CD4-positive, alpha-beta T cell (primary cell): ENCODE data around the gene ZNF423. TPM values are rescaled to one million over a fixed set of nuclear protein-coding genes. Genes with fewer than 3 reads are reported as not detected.
A peak's percentile ranks its signal among the peaks of the same experiment; 100 is the strongest.

ENCODE experiments used
- ATAC-seq: fragments of 200-7000 bp; cut with Tn5 transposase; one replicate; pipeline ENCODE4 v1.10.0; 2022; ENCODE audit warnings: mild to moderate bottlenecking; ENCODE audit not compliant: poor library complexity
- CTCF ChIA-PET: fragments of 350-600 bp; sonication (Branson Sonifier 250); formaldehyde crosslinking; loops from one replicate; lab custom pipeline; 2021; ENCODE audit warnings: antibody characterized with exemption, inconsistent platforms; lab: Charles Lee
- POLR2A ChIA-PET: fragments of 350-600 bp; sonication (Branson Sonifier 250); formaldehyde crosslinking; loops from one replicate; lab custom pipeline; 2021; ENCODE audit warnings: antibody characterized with exemption, inconsistent platforms; lab: Charles Lee
- DNase-seq, 14 experiments: peaks; one replicate each; pipeline ENCODE4 v3.0.0-alpha.2; 2013 to 2020; ENCODE audit warnings: mixed read lengths in 2 of 14
- H3K27ac ChIP-seq, 2 donors: one replicate each; pipeline versions ENCODE4 v1.5.1 to v1.7.0; 2013; ENCODE audit warnings: low read length in 2 of 2, low read depth in 1 of 2, mild to moderate bottlenecking in 1 of 2
- H3K27me3 ChIP-seq, 2 experiments: 1 replicate in 1 of 2; 2 replicates in 1 of 2; pipeline versions ENCODE4 v1.6.1 to v1.7.0; 2013; ENCODE audit warnings: low read length in 2 of 2, control low read depth in 1 of 2, mild to moderate bottlenecking in 1 of 2, moderate library complexity in 1 of 2; ENCODE audit not compliant: insufficient read depth in 2 of 2, control insufficient read depth in 1 of 2
- H3K36me3 ChIP-seq: one replicate; pipeline ENCODE4 v1.6.1; 2013; ENCODE audit warnings: low read length, control low read depth; ENCODE audit not compliant: insufficient read depth
- H3K4me1 ChIP-seq: one replicate; pipeline ENCODE4 v1.6.1; 2013; ENCODE audit warnings: low read length, control low read depth; ENCODE audit not compliant: insufficient read depth
- H3K4me3 ChIP-seq: one replicate; pipeline ENCODE4 v1.5.1; 2013; ENCODE audit warnings: mild to moderate bottlenecking, low read length, moderate library complexity
- H3K9me3 ChIP-seq, 2 experiments: 1 replicate in 1 of 2; 2 replicates in 1 of 2; pipeline versions ENCODE4 v1.6.1 to v1.7.0; 2013; ENCODE audit warnings: low read length in 2 of 2, mild to moderate bottlenecking in 2 of 2, control low read depth in 1 of 2, moderate library complexity in 1 of 2; ENCODE audit not compliant: control insufficient read depth in 1 of 2, insufficient read depth in 1 of 2
- H3K27ac Mint-ChIP-seq: one replicate; pipeline ENCODE4 v1.8.0; 2020; ENCODE audit warnings: mixed read lengths
- H3K27me3 Mint-ChIP-seq: one replicate; pipeline ENCODE4 v1.8.0; 2021; ENCODE audit warnings: mixed read lengths
- H3K36me3 Mint-ChIP-seq: one replicate; pipeline ENCODE4 v1.8.0; 2021; ENCODE audit warnings: low read depth, mixed read lengths
- H3K4me1 Mint-ChIP-seq: one replicate; pipeline ENCODE4 v1.8.0; 2021; ENCODE audit warnings: low read depth, mixed read lengths
- H3K4me3 Mint-ChIP-seq: one replicate; pipeline ENCODE4 v1.8.0; 2020; ENCODE audit warnings: mild to moderate bottlenecking, mixed read lengths
- H3K9me3 Mint-ChIP-seq: one replicate; pipeline ENCODE4 v1.8.0; 2020; ENCODE audit warnings: mixed read lengths
- intact Hi-C, 2 experiments: fragments of 100-400 bp; cut with DNase I in 1 of 2; cut with micrococcal nuclease in 1 of 2; formaldehyde crosslinking; loops; one replicate each; pipeline versions ENCODE4 v1.15.1 to v1.9.0; 2023 to 2025; cut with DNase I, micrococcal nuclease
- total RNA-seq, 174 experiments: library from RNA in 2 of 174; stranded (reverse) in 2 of 174; gene quantifications; one replicate each; pipeline ENCODE4 v1.2.3 and lab custom pipeline; 2021 to 2026
- TF ChIP-seq, protein P1 (sequence below): fragments of 200-600 bp; IDR thresholded peaks from one replicate; pipeline ENCODE4 v1.8.0; 2022; ENCODE audit warnings: antibody characterized with exemption, mild to moderate bottlenecking

Gene ZNF423
- total RNA-seq, 2 experiments from 2014 or later = not detected

DNA sequence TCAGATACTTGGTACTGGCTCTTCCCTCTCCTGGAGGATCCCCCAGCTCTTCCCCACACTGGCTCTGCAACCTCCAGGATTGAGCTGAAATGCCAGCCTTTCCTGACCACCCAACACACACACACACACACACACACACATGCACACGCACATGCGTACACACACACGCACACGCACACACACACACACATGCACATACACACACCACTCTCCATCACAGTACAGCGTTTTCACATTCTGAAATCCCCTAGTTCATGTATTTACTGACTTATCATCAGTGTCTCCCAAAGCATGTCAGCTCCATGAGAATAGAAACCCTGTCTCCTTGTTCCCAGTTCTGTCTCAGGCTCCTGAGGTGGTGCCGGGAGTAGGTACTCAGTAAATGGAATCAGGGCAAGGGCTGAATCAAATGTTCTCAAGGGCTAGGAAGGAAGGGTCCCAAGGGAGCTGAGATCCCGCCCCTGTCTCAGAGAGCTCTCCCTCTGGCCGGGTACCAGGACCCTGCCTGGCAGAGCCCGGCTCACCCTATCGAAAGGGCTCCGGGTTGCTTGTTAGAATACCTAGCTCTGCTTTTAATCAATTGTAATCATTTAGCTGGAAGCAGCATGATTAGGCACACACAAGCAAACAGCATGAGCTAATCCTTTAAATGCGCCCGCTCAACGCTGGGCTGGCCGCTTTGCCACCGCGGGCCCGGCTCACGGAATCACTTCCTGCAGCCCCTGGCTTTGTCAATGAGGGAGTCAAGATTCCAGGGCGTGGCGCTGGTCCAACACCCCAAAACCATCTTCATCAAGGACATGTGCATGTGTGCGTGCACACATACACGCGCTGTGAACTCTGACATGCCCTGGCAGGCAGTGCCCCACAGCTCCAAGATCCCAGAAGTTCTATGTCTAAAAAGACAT is 341.6 kb downstream of the ZNF423 start:
- DNase-seq = no peak
- Histone ChIP-seq H3K9me3 (no peaks in the 10 kb centered on the region), H3K36me3 (no peaks in the 10 kb centered on the region), H3K4me3 (no peak overlapping the region), H3K27me3 (no peaks in the 10 kb centered on the region), H3K4me1 (no peaks in the 10 kb centered on the region), H3K27ac (no peak overlapping the region)
- POLR2A ChIA-PET = no interaction called here
- no peak for ATAC-seq
- intact Hi-C loops = no loop called here
- Mint-ChIP-seq H3K4me1 (no peaks in the 10 kb centered on the region), H3K4me3 (no peak overlapping the region), H3K36me3 (no peaks in the 10 kb centered on the region), H3K9me3 (no peaks in the 10 kb centered on the region), H3K27me3 (no peaks in the 10 kb centered on the region), H3K27ac (no peak overlapping the region)
- CTCF ChIA-PET = interaction anchor here (1.1 kb wide), 1 partner anchor 22 kb away, joined by 4 read pairs; no protein-coding TSS in a partner anchor
- TF ChIP-seq, protein P1, sequence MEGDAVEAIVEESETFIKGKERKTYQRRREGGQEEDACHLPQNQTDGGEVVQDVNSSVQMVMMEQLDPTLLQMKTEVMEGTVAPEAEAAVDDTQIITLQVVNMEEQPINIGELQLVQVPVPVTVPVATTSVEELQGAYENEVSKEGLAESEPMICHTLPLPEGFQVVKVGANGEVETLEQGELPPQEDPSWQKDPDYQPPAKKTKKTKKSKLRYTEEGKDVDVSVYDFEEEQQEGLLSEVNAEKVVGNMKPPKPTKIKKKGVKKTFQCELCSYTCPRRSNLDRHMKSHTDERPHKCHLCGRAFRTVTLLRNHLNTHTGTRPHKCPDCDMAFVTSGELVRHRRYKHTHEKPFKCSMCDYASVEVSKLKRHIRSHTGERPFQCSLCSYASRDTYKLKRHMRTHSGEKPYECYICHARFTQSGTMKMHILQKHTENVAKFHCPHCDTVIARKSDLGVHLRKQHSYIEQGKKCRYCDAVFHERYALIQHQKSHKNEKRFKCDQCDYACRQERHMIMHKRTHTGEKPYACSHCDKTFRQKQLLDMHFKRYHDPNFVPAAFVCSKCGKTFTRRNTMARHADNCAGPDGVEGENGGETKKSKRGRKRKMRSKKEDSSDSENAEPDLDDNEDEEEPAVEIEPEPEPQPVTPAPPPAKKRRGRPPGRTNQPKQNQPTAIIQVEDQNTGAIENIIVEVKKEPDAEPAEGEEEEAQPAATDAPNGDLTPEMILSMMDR = no peak

GRCh38 chr16:49513040-49513439 is 342.9 kb downstream of the ZNF423 start:
- Histone ChIP-seq H3K4me3 (no peak overlapping the region), H3K36me3 (no peaks in the 10 kb centered on the region), H3K9me3 (no peaks in the 10 kb centered on the region), H3K27me3 (no peaks in the 10 kb centered on the region), H3K27ac (no peak overlapping the region), H3K4me1 (no peaks in the 10 kb centered on the region)
- H3K36me3 Mint-ChIP-seq = no peaks in the 10 kb centered on the region
- intact Hi-C loops = no loop called here
- TF ChIP-seq, protein P1 = no peak
- peak in 1 of 14 experiments; percentile 11 for DNase-seq
- no peak for ATAC-seq
- H3K4me3 Mint-ChIP-seq = no peak overlapping the region
- H3K9me3 Mint-ChIP-seq = no peaks in the 10 kb centered on the region
- no peaks in the 10 kb centered on the region for H3K4me1 Mint-ChIP-seq
- H3K27ac Mint-ChIP-seq = no peak overlapping the region
- ChIA-PET CTCF (no interaction called here), POLR2A (no interaction called here)
- H3K27me3 Mint-ChIP-seq = no peaks in the 10 kb centered on the region

- Mint-ChIP-seq H3K27ac (no peak overlapping the region), H3K4me1 (no peaks in the 10 kb centered on the region), H3K36me3 (no peaks in the 10 kb centered on the region), H3K27me3 (no peaks in the 10 kb centered on the region), H3K4me3 (no peak overlapping the region), H3K9me3 (no peaks in the 10 kb centered on the region)
- CTCF ChIA-PET = no interaction called here
- Histone ChIP-seq H3K4me3 (no peak overlapping the region), H3K4me1 (no peaks in the 10 kb centered on the region), H3K9me3 (no peaks in the 10 kb centered on the region), H3K27ac (no peak overlapping the region), H3K36me3 (no peaks in the 10 kb centered on the region), H3K27me3 (no peaks in the 10 kb centered on the region)
- TF ChIP-seq, protein P1 = no peak
- intact Hi-C loops = no loop called here
- POLR2A ChIA-PET = no interaction called here
- no peak for ATAC-seq
- DNase-seq = no peak
Measured at GRCh38 chr16:49510654-49511305, 345.1 kb downstream of the ZNF423 start.
